SK-N-SH (cell line): ENCODE data around the gene CDH12. TPM values are rescaled to one million over a fixed set of nuclear protein-coding genes. Genes with fewer than 3 reads are reported as not detected.

ENCODE experiments used
- CTCF ChIA-PET: fragments of 300-600, 350-600 bp; formaldehyde crosslinking; extraction: SDS; loops from one replicate; lab custom pipeline; 2021; lab: Yijun Ruan, JAX
- POLR2A ChIA-PET: fragments of 350-600 bp; sonication (Branson Sonifier 250); formaldehyde crosslinking; extraction: SDS; loops from one replicate; lab custom pipeline; 2020; ENCODE audit warnings: antibody characterized with exemption, inconsistent platforms; lab: Yijun Ruan, JAX
- DNase-seq: peaks from one replicate; pipeline ENCODE4 v3.0.0; 2012
- H2AFZ ChIP-seq: fragments of 200-600 bp; sonication (generic); 2 replicates; pipeline ENCODE4 v1.8.1; 2016; ENCODE audit warnings: antibody characterized with exemption, mild to moderate bottlenecking, low read depth
- H3F3A ChIP-seq: fragments of 200-600 bp; sonication (generic); replicated peaks from 2 replicates; pipeline ENCODE3; 2016; ENCODE audit warnings: antibody characterized with exemption, mild to moderate bottlenecking; ENCODE audit not compliant: insufficient read depth
- H3K27ac ChIP-seq, 2 experiments: fragments of 200-500 bp in 1 of 2; fragments of 200-600 bp in 1 of 2; sonication (Bioruptor generic) in 1 of 2; sonication (generic), shearing (Covaris generic) in 1 of 2; 2 replicates each; pipeline versions ENCODE4 v1.5.1 to v1.6.1; 2014 to 2016; ENCODE audit warnings: low read depth in 2 of 2, inconsistent platforms in 1 of 2, low read length in 1 of 2, mild to moderate bottlenecking in 1 of 2, mixed read lengths in 1 of 2
- H3K27me3 ChIP-seq: fragments of 200-600 bp; sonication (generic), shearing (Covaris generic); 2 replicates; pipeline ENCODE4 v1.6.1; 2016; ENCODE audit warnings: mixed run types; ENCODE audit not compliant: insufficient read depth
- H3K36me3 ChIP-seq, 2 experiments: fragments of 200-500 bp in 1 of 2; fragments of 200-600 bp in 1 of 2; sonication (Bioruptor generic) in 1 of 2; sonication (generic) in 1 of 2; replicated peaks in 1 of 2; 2 replicates each; pipeline versions ENCODE3 to v1.5.1; 2014 to 2016; ENCODE audit warnings: low read length in 1 of 2, mild to moderate bottlenecking in 1 of 2; ENCODE audit not compliant: insufficient read depth in 2 of 2, control insufficient read depth in 1 of 2
- H3K4me1 ChIP-seq, 2 experiments: fragments of 200-500 bp in 1 of 2; fragments of 200-600 bp in 1 of 2; sonication (Bioruptor generic) in 1 of 2; sonication (generic), shearing (Covaris generic) in 1 of 2; 2 replicates each; pipeline versions ENCODE4 v1.5.1 to v1.6.1; 2014 to 2016; ENCODE audit warnings: low read depth in 1 of 2, low read length in 1 of 2, mixed run types in 1 of 2; ENCODE audit not compliant: insufficient read depth in 2 of 2, control insufficient read depth in 1 of 2
- H3K4me2 ChIP-seq: fragments of 200-600 bp; sonication (generic), shearing (Covaris generic); 2 replicates; pipeline ENCODE4 v1.6.1; 2017; ENCODE audit warnings: mixed run types
- H3K4me3 ChIP-seq, 2 experiments: fragments of 200-500 bp in 1 of 2; fragments of 200-600 bp in 1 of 2; sonication (Bioruptor generic) in 1 of 2; sonication (generic), shearing (Covaris generic) in 1 of 2; 2 replicates each; pipeline versions ENCODE4 v1.5.1 to v1.8.1; 2014 to 2016; ENCODE audit warnings: low read depth in 2 of 2, inconsistent platforms in 1 of 2, low read length in 1 of 2, mild to moderate bottlenecking in 1 of 2, mixed read lengths in 1 of 2, moderate library complexity in 1 of 2
- H3K79me2 ChIP-seq: fragments of 200-600 bp; sonication (generic); 2 replicates; pipeline ENCODE4 v1.8.1; 2017; ENCODE audit warnings: mild to moderate bottlenecking; ENCODE audit not compliant: insufficient read depth
- H3K9ac ChIP-seq: fragments of 200-600 bp; sonication (generic); 2 replicates; pipeline ENCODE4 v1.6.1; 2017; ENCODE audit warnings: mixed run types
- H3K9me2 ChIP-seq: fragments of 200-600 bp; sonication (generic); 2 replicates; pipeline ENCODE4 v1.6.1; 2017; ENCODE audit warnings: mixed run types
- H3K9me3 ChIP-seq: fragments of 200-600 bp; sonication (generic); 2 replicates; pipeline ENCODE4 v1.6.1; 2017; ENCODE audit warnings: mixed run types, mild to moderate bottlenecking, moderate library complexity
- H4K20me1 ChIP-seq: fragments of 200-600 bp; sonication (generic); 2 replicates; pipeline ENCODE4 v1.6.1; 2017; ENCODE audit warnings: mild to moderate bottlenecking, mixed run types; ENCODE audit not compliant: insufficient read depth
- CHD2 ChIP-seq: fragments of 150-350 bp; IDR thresholded peaks from 2 replicates; pipeline ENCODE4 v1.6.1; 2018; ENCODE audit warnings: low read length; ENCODE audit not compliant: partially characterized antibody
- ELF1 ChIP-seq: IDR thresholded peaks from 2 replicates; pipeline ENCODE4 v1.4.0; 2012
- EP300 ChIP-seq, 2 experiments: IDR thresholded peaks; 2 replicates each; pipeline versions ENCODE4 v1.4.0 to v1.6.1; 2012; ENCODE audit warnings: borderline replicate concordance in 1 of 2, low read depth in 1 of 2, low read length in 1 of 2
- EZH2phosphoT487 ChIP-seq: fragments of 200-600 bp; sonication (generic); IDR thresholded peaks from 2 replicates; pipeline ENCODE4 v1.6.1; 2017; ENCODE audit warnings: low read depth, mixed run types, mild to moderate bottlenecking, antibody characterized with exemption, moderate library complexity, borderline replicate concordance
- FOSL2 ChIP-seq: IDR thresholded peaks from 2 replicates; pipeline ENCODE4 v1.4.0; 2012; ENCODE audit warnings: low read depth, mild to moderate bottlenecking, moderate library complexity, borderline replicate concordance
- FOXJ3 ChIP-seq: sonication (generic); formaldehyde crosslinking; IDR thresholded peaks from 2 replicates; pipeline ENCODE4 v1.5.1; 2020; ENCODE audit warnings: mild to moderate bottlenecking, missing genetic modification reagents
- GATA2 ChIP-seq: sonication (generic); formaldehyde crosslinking; IDR thresholded peaks from 2 replicates; pipeline ENCODE4 v1.5.0; 2020; ENCODE audit warnings: mild to moderate bottlenecking, missing genetic modification reagents
- PBX3 ChIP-seq: IDR thresholded peaks from 2 replicates; pipeline ENCODE4; 2012
- RCOR1 ChIP-seq: fragments of 150-350 bp; IDR thresholded peaks from 2 replicates; pipeline ENCODE4 v1.6.1; 2017; ENCODE audit warnings: antibody characterized with exemption, low read length
- RXRA ChIP-seq: IDR thresholded peaks from 2 replicates; pipeline ENCODE4 v1.4.0; 2012; ENCODE audit warnings: low read depth, mild to moderate bottlenecking, borderline replicate concordance
- SIN3A ChIP-seq: IDR thresholded peaks from 2 replicates; pipeline ENCODE4 v1.6.1; 2012; ENCODE audit warnings: low read depth, mild to moderate bottlenecking, low read length, moderate library complexity, borderline replicate concordance
- TEAD4 ChIP-seq: IDR thresholded peaks from 2 replicates; pipeline ENCODE4 v1.4.0; 2012; ENCODE audit warnings: mild to moderate bottlenecking, borderline replicate concordance; ENCODE audit not compliant: insufficient read depth
- YY1 ChIP-seq: IDR thresholded peaks from 2 replicates; pipeline ENCODE4 v1.4.0; 2012; ENCODE audit warnings: low read depth, mild to moderate bottlenecking
- ZBTB33 ChIP-seq: IDR thresholded peaks from 2 replicates; pipeline ENCODE4 v1.4.0; 2012; ENCODE audit warnings: low read depth, borderline replicate concordance
- WGBS: methylation state at CpG from one replicate; pipeline ENCODE4 v1.1.6; 2017; ENCODE audit warnings: low lambda C conversion rate; 5-methylcytosine and 5-hydroxymethylcytosine counted together
- polyA plus RNA-seq, 3 experiments: library from polyadenylated mRNA; depleted of rRNA; stranded (reverse); fragments of >200 nt; gene quantifications; 2 replicates each; pipeline ENCODE4 v1.2.3, GENCODE V29; 2012
- TF ChIP-seq, protein P1 (sequence below): fragments of 150-350 bp; IDR thresholded peaks from 2 replicates; pipeline ENCODE4 v1.6.1; 2017; ENCODE audit warnings: antibody characterized with exemption, low read length, low read depth, borderline replicate concordance
- TF ChIP-seq, protein P2 (sequence below): IDR thresholded peaks from 2 replicates; pipeline ENCODE4 v1.4.0; 2012; ENCODE audit warnings: low read depth

CDH12 gene
- polyA plus RNA-seq, 1 of the 3 experiments (the other 2 are of a cell fraction), result not detected

DNA sequence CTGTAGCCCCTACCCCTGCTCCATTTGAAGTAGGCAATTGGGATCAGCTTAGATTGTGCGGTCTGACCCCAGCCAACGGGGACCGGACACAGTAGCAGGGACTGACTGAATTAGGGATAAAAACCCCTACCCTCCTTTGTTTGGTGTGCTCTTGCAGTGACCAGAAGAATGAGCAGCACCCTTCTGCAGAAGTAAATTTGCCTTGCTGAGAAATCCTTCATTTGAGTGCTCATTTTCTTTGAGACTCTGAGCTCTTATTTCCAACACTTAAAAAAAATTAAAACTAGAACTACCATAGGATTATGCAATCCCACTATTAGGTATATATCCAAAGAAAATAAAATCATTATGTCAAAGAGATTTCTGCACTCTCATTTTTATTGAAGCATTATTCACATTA is 560.0 kb downstream of the CDH12 start:
- Histone ChIP-seq H3K9ac (no peak overlapping the region), H3K4me2 (no peak overlapping the region), H3K36me3 (no peaks in the 10 kb centered on the region), H3K9me3 (no peaks in the 10 kb centered on the region), H3K79me2 (no peaks in the 10 kb centered on the region), H3K9me2 (no peaks in the 10 kb centered on the region), H3K4me1 (no peaks in the 10 kb centered on the region), H4K20me1 (no peaks in the 10 kb centered on the region), H2AFZ (no peak overlapping the region), H3F3A (no peaks in the 10 kb centered on the region), H3K27ac (no peak overlapping the region), H3K27me3 (no peaks in the 10 kb centered on the region), H3K4me3 (no peak overlapping the region)
- no peak for DNase-seq
- 9% methylated on average over 3 of the region's 3 CpGs for WGBS
- ChIA-PET CTCF (no interaction called here), POLR2A (no interaction called here)
- TF ChIP-seq GATA2 (CRISPR knock-in tag) (no peak), YY1 (no peak)

GRCh38 chr5:22278164-22278563 is 575.0 kb downstream of the CDH12 start:
- no peak for DNase-seq
- no peaks in the 10 kb centered on the region for H3K4me1 ChIP-seq
- H3K9ac ChIP-seq, result no peak overlapping the region
- WGBS, result 0% methylated on average over 1 of the region's 1 CpG
- CTCF ChIA-PET, result no interaction called here
- no peak overlapping the region for H2AFZ ChIP-seq
- no peaks in the 10 kb centered on the region for H3K9me3 ChIP-seq
- H4K20me1 ChIP-seq, result no peaks in the 10 kb centered on the region
- no peaks in the 10 kb centered on the region for H3K9me2 ChIP-seq
- no peaks in the 10 kb centered on the region for H3K27me3 ChIP-seq
- no peak for TF ChIP-seq RXRA
- no peak for TF ChIP-seq EP300 (IDR thresholded peaks at IDR 0.05; ENCODE audit: borderline replicate concordance in 1 of 2, low read depth in 1 of 2, low read length in 1 of 2)
- no peak for TF ChIP-seq TEAD4
- no peak for TF ChIP-seq ELF1
- TF ChIP-seq PBX3, result no peak
- TF ChIP-seq FOSL2, result no peak
- no peak for TF ChIP-seq FOXJ3 (CRISPR knock-in tag)
- no peak for TF ChIP-seq ZBTB33
- TF ChIP-seq EZH2phosphoT487, result no peak
- TF ChIP-seq, protein P1, sequence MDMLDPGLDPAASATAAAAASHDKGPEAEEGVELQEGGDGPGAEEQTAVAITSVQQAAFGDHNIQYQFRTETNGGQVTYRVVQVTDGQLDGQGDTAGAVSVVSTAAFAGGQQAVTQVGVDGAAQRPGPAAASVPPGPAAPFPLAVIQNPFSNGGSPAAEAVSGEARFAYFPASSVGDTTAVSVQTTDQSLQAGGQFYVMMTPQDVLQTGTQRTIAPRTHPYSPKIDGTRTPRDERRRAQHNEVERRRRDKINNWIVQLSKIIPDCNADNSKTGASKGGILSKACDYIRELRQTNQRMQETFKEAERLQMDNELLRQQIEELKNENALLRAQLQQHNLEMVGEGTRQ, result no peak
- TF ChIP-seq GATA2 (CRISPR knock-in tag), result no peak
- no peak for TF ChIP-seq SIN3A
- TF ChIP-seq, protein P2, sequence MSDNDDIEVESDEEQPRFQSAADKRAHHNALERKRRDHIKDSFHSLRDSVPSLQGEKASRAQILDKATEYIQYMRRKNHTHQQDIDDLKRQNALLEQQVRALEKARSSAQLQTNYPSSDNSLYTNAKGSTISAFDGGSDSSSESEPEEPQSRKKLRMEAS, result no peak
- TF ChIP-seq RCOR1, result no peak
- no peak for TF ChIP-seq CHD2
- TF ChIP-seq, all 33 proteins: peak for 0
- Histone ChIP-seq H3K79me2 (no peaks in the 10 kb centered on the region), H3K4me2 (no peak overlapping the region), H3K36me3 (no peaks in the 10 kb centered on the region), H3F3A (no peaks in the 10 kb centered on the region), H3K27ac (no peak overlapping the region), H3K4me3 (no peak overlapping the region)
- POLR2A ChIA-PET, result no interaction called here
